Mesenchymal stem cell (in vitro differentiated cells and primary cell): ENCODE results near the gene SYNE2.

Experiments used
- DNase-seq: peaks from one replicate; pipeline ENCODE4 v3.0.0-alpha.2; 2013
- H2AFZ ChIP-seq: one replicate; pipeline ENCODE4 v1.6.1; 2013; ENCODE audit warnings: low read depth, mild to moderate bottlenecking, control low read depth, inconsistent platforms, low read length, moderate library complexity
- H2AK5ac ChIP-seq: 2 replicates; pipeline ENCODE4 v1.6.1; 2013; ENCODE audit warnings: low read length, moderate library complexity, mild to moderate bottlenecking, inconsistent platforms; ENCODE audit not compliant: severe bottlenecking
- H2BK120ac ChIP-seq: one replicate; pipeline ENCODE4 v1.6.1; 2013; ENCODE audit warnings: low read depth, mild to moderate bottlenecking, inconsistent platforms, low read length, moderate library complexity
- H2BK12ac ChIP-seq, 2 experiments: one replicate each; pipeline ENCODE4 v1.6.1; 2013; ENCODE audit warnings: inconsistent platforms in 2 of 2, low read length in 2 of 2, mild to moderate bottlenecking in 2 of 2, moderate library complexity in 2 of 2, control low read depth in 1 of 2
- H2BK15ac ChIP-seq: one replicate; pipeline ENCODE4 v1.6.1; 2013; ENCODE audit warnings: mild to moderate bottlenecking, low read depth, inconsistent platforms; ENCODE audit not compliant: poor library complexity, severe bottlenecking
- H2BK5ac ChIP-seq: 2 replicates; pipeline ENCODE4 v1.6.1; 2013; ENCODE audit warnings: low read depth, mild to moderate bottlenecking, low read length, control low read depth, inconsistent platforms; ENCODE audit not compliant: poor library complexity, severe bottlenecking
- H3K14ac ChIP-seq, 2 experiments: one replicate each; pipeline ENCODE4 v1.6.1; 2013; ENCODE audit warnings: inconsistent platforms in 2 of 2, low read length in 2 of 2, control low read depth in 1 of 2, mild to moderate bottlenecking in 1 of 2, moderate library complexity in 1 of 2
- H3K18ac ChIP-seq, 2 experiments: one replicate each; pipeline ENCODE4 v1.6.1; 2013; ENCODE audit warnings: inconsistent platforms in 2 of 2, low read length in 2 of 2, control low read depth in 1 of 2, low read depth in 1 of 2, mild to moderate bottlenecking in 1 of 2
- H3K23ac ChIP-seq, 2 experiments: one replicate each; pipeline ENCODE4 v1.6.1; 2013; ENCODE audit warnings: inconsistent platforms in 2 of 2, low read length in 2 of 2, mild to moderate bottlenecking in 2 of 2, moderate library complexity in 2 of 2, control low read depth in 1 of 2
- H3K27ac ChIP-seq: 2 replicates; pipeline ENCODE4 v1.5.1; 2013; ENCODE audit warnings: mild to moderate bottlenecking, moderate library complexity, low read length, control low read depth, inconsistent platforms; ENCODE audit not compliant: poor library complexity, severe bottlenecking
- H3K27me3 ChIP-seq, 2 experiments: 2 replicates each; pipeline versions ENCODE4 v1.6.1 to v1.7.0; 2013; ENCODE audit warnings: low read length in 2 of 2, mild to moderate bottlenecking in 2 of 2, moderate library complexity in 2 of 2, control low read depth in 1 of 2, inconsistent platforms in 1 of 2; ENCODE audit not compliant: control insufficient read depth in 1 of 2, insufficient read depth in 1 of 2
- H3K36me3 ChIP-seq, 2 experiments: 2 replicates each; pipeline versions ENCODE4 v1.6.1 to v1.7.0; 2013; ENCODE audit warnings: low read length in 2 of 2, control low read depth in 1 of 2, inconsistent platforms in 1 of 2, low read depth in 1 of 2, mild to moderate bottlenecking in 1 of 2; ENCODE audit not compliant: insufficient read depth in 2 of 2, control insufficient read depth in 1 of 2
- H3K4ac ChIP-seq, 2 experiments: one replicate each; pipeline ENCODE4 v1.6.1; 2013; ENCODE audit warnings: inconsistent platforms in 2 of 2, low read length in 2 of 2, mild to moderate bottlenecking in 2 of 2, moderate library complexity in 2 of 2, control low read depth in 1 of 2, low read depth in 1 of 2
- H3K4me1 ChIP-seq: 2 replicates; pipeline ENCODE4 v1.6.1; 2013; ENCODE audit warnings: low read depth, low read length, control low read depth; ENCODE audit not compliant: control insufficient read depth, insufficient read depth
- H3K4me2 ChIP-seq: 2 replicates; pipeline ENCODE4 v1.6.1; 2013; ENCODE audit warnings: low read length, mild to moderate bottlenecking, inconsistent platforms; ENCODE audit not compliant: poor library complexity, severe bottlenecking
- H3K4me3 ChIP-seq, 2 experiments: 2 replicates each; pipeline versions ENCODE4 v1.5.1 to v1.7.0; 2013; ENCODE audit warnings: low read length in 2 of 2, mild to moderate bottlenecking in 2 of 2, control low read depth in 1 of 2, low read depth in 1 of 2; ENCODE audit not compliant: insufficient read depth in 1 of 2
- H3K79me1 ChIP-seq: replicated peaks from 2 replicates; pipeline ENCODE4 v1.6.1; 2013; ENCODE audit warnings: mild to moderate bottlenecking, control low read depth, low read length, inconsistent platforms; ENCODE audit not compliant: poor library complexity, severe bottlenecking
- H3K9ac ChIP-seq: 2 replicates; pipeline ENCODE4 v1.7.0; 2013; ENCODE audit warnings: mild to moderate bottlenecking, low read length, moderate library complexity
- H3K9me3 ChIP-seq: 2 replicates; pipeline ENCODE4 v1.7.0; 2013; ENCODE audit warnings: mild to moderate bottlenecking, low read length; ENCODE audit not compliant: control insufficient read depth
- H4K8ac ChIP-seq: one replicate; pipeline ENCODE4 v1.6.1; 2013; ENCODE audit warnings: inconsistent platforms, mild to moderate bottlenecking, low read length, moderate library complexity
- H4K91ac ChIP-seq: one replicate; pipeline ENCODE4 v1.6.1; 2013; ENCODE audit warnings: mild to moderate bottlenecking, low read length, inconsistent platforms
- WGBS: methylation state at CpG from one replicate; pipeline ENCODE4 v1.1.7; 2013; ENCODE audit warnings: mixed read lengths; 5-methylcytosine and 5-hydroxymethylcytosine counted together

SYNE2 gene

DNA sequence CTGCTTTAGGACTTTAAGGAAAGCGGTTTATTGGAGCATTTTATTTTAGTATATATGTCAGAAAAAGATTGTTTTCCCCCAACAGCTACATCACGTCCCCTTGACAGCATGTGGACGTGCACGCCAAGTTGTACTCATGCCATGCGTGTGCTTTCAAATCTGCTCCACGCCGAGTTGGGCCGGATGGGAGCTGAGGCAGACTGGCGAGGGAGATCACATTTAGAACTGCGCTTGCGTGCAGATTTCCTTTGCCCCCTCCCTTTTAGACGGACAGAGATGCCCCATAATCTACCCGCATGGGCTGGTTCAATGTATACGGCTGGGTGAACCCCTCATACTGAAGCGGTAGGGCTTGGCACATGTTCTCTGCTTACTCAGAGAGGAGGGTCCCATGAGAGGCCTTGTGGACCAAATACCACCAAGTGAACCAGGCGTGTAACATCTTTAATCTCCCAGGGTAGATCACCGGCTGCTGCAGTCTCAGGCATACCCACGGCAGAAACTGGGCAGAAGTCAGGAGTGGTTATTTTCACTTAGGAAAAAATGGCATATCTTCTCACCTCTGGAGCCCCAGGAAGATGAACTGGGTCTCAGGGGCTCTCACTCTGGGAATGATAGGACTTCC is 349.2 kb downstream of the SYNE2 start:
- H3K4me1 ChIP-seq, result peaks cover 4% of the 10 kb centered on the region
- DNase-seq, result no peak
- H3K4me2 ChIP-seq, result no peak overlapping the region
- no peak overlapping the region for H2AFZ ChIP-seq
- H3K9ac ChIP-seq, result no peak overlapping the region
- H2AK5ac ChIP-seq, result no peak overlapping the region
- H3K4ac ChIP-seq, result no peak overlapping the region
- H3K27me3 ChIP-seq, result no peaks in the 10 kb centered on the region
- H3K23ac ChIP-seq, result no peak overlapping the region
- peak overlapping the region in 1 of 2 experiments; percentile 21 for H2BK12ac ChIP-seq
- no peaks in the 10 kb centered on the region for H3K9me3 ChIP-seq
- no peak overlapping the region for H4K91ac ChIP-seq
- no peak overlapping the region for H2BK5ac ChIP-seq
- H2BK120ac ChIP-seq, result no peak overlapping the region
- H3K36me3 ChIP-seq, result peaks cover 0 to 4% of the 10 kb centered on the region in 2 experiments
- H3K14ac ChIP-seq, result no peak overlapping the region
- WGBS, result 97% methylated on average over 17 of the region's 18 CpGs
- H3K27ac ChIP-seq, result no peak overlapping the region
- H3K4me3 ChIP-seq, result no peak overlapping the region
- no peak overlapping the region for H3K18ac ChIP-seq
- H2BK15ac ChIP-seq, result no peak overlapping the region
- H4K8ac ChIP-seq, result no peak overlapping the region
- H3K79me1 ChIP-seq, result peaks cover 24% of the 10 kb centered on the region

DNA sequence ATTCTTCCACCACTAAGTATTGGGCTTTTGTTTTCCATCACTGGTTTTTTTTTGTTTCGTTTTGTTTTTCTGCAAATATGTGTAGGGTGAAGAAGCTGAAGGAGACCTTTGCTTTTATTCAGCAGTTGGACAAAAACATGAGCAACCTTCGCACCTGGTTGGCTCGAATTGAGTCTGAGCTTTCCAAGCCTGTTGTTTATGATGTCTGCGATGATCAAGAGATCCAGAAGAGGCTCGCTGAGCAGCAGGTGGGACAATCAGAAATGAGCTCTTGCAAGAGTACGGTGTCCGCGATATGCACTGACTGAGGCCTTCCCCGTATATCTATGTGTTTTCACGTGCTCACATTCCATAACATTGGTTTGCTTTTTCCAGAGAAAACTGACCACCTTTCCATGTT is 349.9 kb downstream of the SYNE2 start:
- WGBS, result 85% methylated on average over 10 of the region's 10 CpGs
- Histone ChIP-seq H3K27ac (no peak overlapping the region), H3K9ac (no peak overlapping the region), H3K9me3 (no peaks in the 10 kb centered on the region), H3K79me1 (peaks cover 24% of the 10 kb centered on the region), H3K4me2 (no peak overlapping the region), H3K27me3 (no peaks in the 10 kb centered on the region), H4K8ac (no peak overlapping the region), H3K36me3 (peaks cover 0 to 4% of the 10 kb centered on the region in 2 experiments), H2BK5ac (no peak overlapping the region), H2AK5ac (no peak overlapping the region), H2BK15ac (no peak overlapping the region), H3K23ac (no peak overlapping the region), H3K14ac (no peak overlapping the region), H3K4me3 (no peak overlapping the region), H3K4me1 (peaks cover 2% of the 10 kb centered on the region), H3K4ac (no peak overlapping the region), H2BK120ac (no peak overlapping the region), H3K18ac (no peak overlapping the region), H2AFZ (no peak overlapping the region), H4K91ac (no peak overlapping the region), H2BK12ac (no peak overlapping the region)
- no peak for DNase-seq

DNA sequence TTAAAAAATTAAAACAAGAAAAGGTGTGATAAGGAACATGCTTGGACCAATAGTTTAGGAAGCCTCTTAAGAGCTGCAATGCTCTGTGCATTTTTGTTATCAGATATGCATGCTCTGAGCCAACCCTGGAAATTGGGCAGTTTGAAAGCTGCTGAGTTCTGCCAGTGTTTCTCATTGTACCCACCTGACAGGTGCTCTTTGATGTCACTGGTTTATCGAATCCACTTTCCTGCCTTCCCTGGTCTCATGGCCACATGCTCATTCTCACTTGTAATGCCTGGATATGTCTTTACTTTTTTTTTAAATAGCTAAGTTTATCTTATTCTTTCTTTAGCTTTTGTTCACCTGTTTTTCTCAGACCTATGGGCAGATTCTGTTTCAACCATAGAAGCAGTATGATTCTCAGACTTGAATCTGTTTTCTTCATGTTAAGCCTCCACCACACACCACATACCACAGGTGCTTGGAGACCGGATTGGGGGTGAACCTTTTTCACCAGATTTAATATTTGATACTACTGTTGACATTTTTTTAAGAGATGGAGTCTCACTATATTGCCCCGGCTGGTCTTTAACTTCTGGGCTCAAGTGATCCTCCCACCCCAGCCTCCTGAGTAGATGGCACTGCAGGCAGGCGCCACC is 350.7 kb downstream of the SYNE2 start:
- Histone ChIP-seq H3K14ac (no peak overlapping the region), H2BK120ac (no peak overlapping the region), H3K27me3 (no peaks in the 10 kb centered on the region), H2BK15ac (no peak overlapping the region), H3K9ac (no peak overlapping the region), H4K8ac (no peak overlapping the region), H3K18ac (no peak overlapping the region), H2AFZ (no peak overlapping the region), H3K9me3 (no peaks in the 10 kb centered on the region), H3K4me2 (no peak overlapping the region), H2AK5ac (no peak overlapping the region), H4K91ac (no peak overlapping the region), H2BK12ac (no peak overlapping the region), H3K36me3 (peaks cover 0 to 10% of the 10 kb centered on the region in 2 experiments), H3K4ac (no peak overlapping the region), H2BK5ac (no peak overlapping the region), H3K27ac (no peak overlapping the region), H3K79me1 (peaks cover 24% of the 10 kb centered on the region), H3K4me1 (peaks cover 2% of the 10 kb centered on the region), H3K23ac (no peak overlapping the region), H3K4me3 (no peak overlapping the region)
- WGBS, result 83% methylated on average over 2 of the region's 4 CpGs
- DNase-seq, result no peak

DNA sequence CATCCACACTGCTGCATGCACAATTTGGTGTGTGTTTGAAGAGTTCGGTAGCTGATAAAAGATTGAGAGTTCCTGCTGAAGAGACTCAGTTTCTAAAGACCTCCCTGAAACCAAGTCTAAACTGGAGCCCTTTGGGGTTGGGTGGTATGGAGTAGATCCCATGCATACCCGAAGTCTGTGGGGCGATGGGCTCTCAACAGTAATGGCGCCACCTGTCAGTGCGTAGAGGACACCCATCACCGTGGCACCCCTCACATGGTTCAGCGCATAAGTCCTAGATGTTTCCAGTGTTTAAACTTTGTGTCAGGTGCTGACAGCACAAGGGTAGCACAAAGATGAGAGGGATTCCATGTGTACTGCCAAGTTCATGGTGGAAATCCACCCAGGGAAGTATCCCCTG is 355.5 kb downstream of the SYNE2 start:
- H3K79me1 ChIP-seq, result peaks cover 5% of the 10 kb centered on the region
- no peak overlapping the region for H3K14ac ChIP-seq
- H3K36me3 ChIP-seq, result peaks cover 0 to 36% of the 10 kb centered on the region in 2 experiments
- H3K23ac ChIP-seq, result no peak overlapping the region
- WGBS, result over 99% methylated on average over 7 of the region's 7 CpGs
- no peak overlapping the region for H4K91ac ChIP-seq
- H2AFZ ChIP-seq, result no peak overlapping the region
- no peak overlapping the region for H2BK15ac ChIP-seq
- H3K4me2 ChIP-seq, result no peak overlapping the region
- no peaks in the 10 kb centered on the region for H3K27me3 ChIP-seq
- no peaks in the 10 kb centered on the region for H3K9me3 ChIP-seq
- H2BK12ac ChIP-seq, result no peak overlapping the region
- no peak overlapping the region for H2AK5ac ChIP-seq
- H3K4me1 ChIP-seq, result no peaks in the 10 kb centered on the region
- H3K4ac ChIP-seq, result no peak overlapping the region
- no peak overlapping the region for H4K8ac ChIP-seq
- no peak overlapping the region for H2BK5ac ChIP-seq
- no peak overlapping the region for H3K4me3 ChIP-seq
- no peak for DNase-seq
- no peak overlapping the region for H3K18ac ChIP-seq
- no peak overlapping the region for H3K9ac ChIP-seq
- no peak overlapping the region for H2BK120ac ChIP-seq
- no peak overlapping the region for H3K27ac ChIP-seq
